Prostate gland (tissue), 2 donors: Measurements from ENCODE around the gene LUC7L.

Experiments used
- POLR2AphosphoS5 ChIP-seq: sonication (generic); formaldehyde crosslinking; IDR thresholded peaks from one replicate; pipeline ENCODE4 v1.6.1; 2017; ENCODE audit warnings: antibody characterized with exemption
- TF ChIP-seq, protein P1 (sequence below), 4 experiments: fragments of 200-600 bp in 2 of 4; fragments of 450-650 bp in 2 of 4; sonication (generic) in 2 of 4; IDR thresholded peaks; 1 replicate in 3 of 4; 2 replicates in 1 of 4; pipeline ENCODE4 v1.5.1; 2016 to 2019; ENCODE audit warnings: antibody characterized with exemption in 4 of 4, mild to moderate bottlenecking in 2 of 4, moderate library complexity in 2 of 4

- TF ChIP-seq, protein P1, sequence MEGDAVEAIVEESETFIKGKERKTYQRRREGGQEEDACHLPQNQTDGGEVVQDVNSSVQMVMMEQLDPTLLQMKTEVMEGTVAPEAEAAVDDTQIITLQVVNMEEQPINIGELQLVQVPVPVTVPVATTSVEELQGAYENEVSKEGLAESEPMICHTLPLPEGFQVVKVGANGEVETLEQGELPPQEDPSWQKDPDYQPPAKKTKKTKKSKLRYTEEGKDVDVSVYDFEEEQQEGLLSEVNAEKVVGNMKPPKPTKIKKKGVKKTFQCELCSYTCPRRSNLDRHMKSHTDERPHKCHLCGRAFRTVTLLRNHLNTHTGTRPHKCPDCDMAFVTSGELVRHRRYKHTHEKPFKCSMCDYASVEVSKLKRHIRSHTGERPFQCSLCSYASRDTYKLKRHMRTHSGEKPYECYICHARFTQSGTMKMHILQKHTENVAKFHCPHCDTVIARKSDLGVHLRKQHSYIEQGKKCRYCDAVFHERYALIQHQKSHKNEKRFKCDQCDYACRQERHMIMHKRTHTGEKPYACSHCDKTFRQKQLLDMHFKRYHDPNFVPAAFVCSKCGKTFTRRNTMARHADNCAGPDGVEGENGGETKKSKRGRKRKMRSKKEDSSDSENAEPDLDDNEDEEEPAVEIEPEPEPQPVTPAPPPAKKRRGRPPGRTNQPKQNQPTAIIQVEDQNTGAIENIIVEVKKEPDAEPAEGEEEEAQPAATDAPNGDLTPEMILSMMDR (IDR thresholded peaks at IDR 0.05), result no peak
- TF ChIP-seq POLR2AphosphoS5, result no peak
Observed at GRCh38 chr16:278863-279366, 49.7 kb upstream of the LUC7L start.
